Sigmoid colon (tissue), 7 donors: Measurements from ENCODE around the gene CNTNAP5. TPM values are rescaled to one million over a fixed set of nuclear protein-coding genes. Genes with fewer than 3 reads are reported as not detected.

Source experiments
- DNase-seq: peaks from one replicate; pipeline ENCODE4 v3.0.0-alpha.2; 2019
- H3K27ac ChIP-seq, 4 donors: fragments of 200-600 bp; sonication (generic); one replicate each; pipeline ENCODE4 v1.5.1; 2016 to 2019; ENCODE audit warnings: mild to moderate bottlenecking in 1 of 4
- H3K27me3 ChIP-seq, 3 donors: fragments of 200-600 bp; sonication (generic); one replicate each; pipeline ENCODE4 v1.5.1; 2019; ENCODE audit warnings: mild to moderate bottlenecking in 1 of 3
- H3K36me3 ChIP-seq, 4 donors: fragments of 200-600 bp; sonication (generic); one replicate each; pipeline ENCODE4 v1.5.1; 2016 to 2019
- H3K4me1 ChIP-seq, 4 donors: fragments of 200-600 bp; sonication (generic); one replicate each; pipeline ENCODE4 v1.5.1; 2017 to 2019
- H3K4me3 ChIP-seq, 4 donors: fragments of 200-600 bp; sonication (generic); one replicate each; pipeline ENCODE4 v1.5.1; 2017 to 2019; ENCODE audit warnings: mild to moderate bottlenecking in 2 of 4, moderate library complexity in 1 of 4
- H3K9me3 ChIP-seq, 4 donors: fragments of 200-600 bp in 3 of 4; sonication (generic) in 3 of 4; one replicate each; pipeline versions ENCODE4 v1.5.1 to v1.6.1; 2013 to 2019
- CTCF ChIP-seq, 4 experiments: fragments of 450-650 bp in 3 of 4; fragments of 200-600 bp in 1 of 4; IDR thresholded peaks; one replicate each; pipeline ENCODE4 v1.5.1; 2016 to 2019; ENCODE audit warnings: antibody characterized with exemption in 4 of 4, mild to moderate bottlenecking in 3 of 4, moderate library complexity in 2 of 4
- EP300 ChIP-seq, 4 donors: sonication (generic); formaldehyde crosslinking; IDR thresholded peaks; one replicate each; pipeline ENCODE4 v1.6.1; 2017; ENCODE audit warnings: antibody characterized with exemption in 4 of 4
- POLR2A ChIP-seq, 2 donors: fragments of 450-650 bp; IDR thresholded peaks; one replicate each; pipeline ENCODE4 v1.6.1; 2016; ENCODE audit warnings: antibody characterized with exemption in 2 of 2, mild to moderate bottlenecking in 2 of 2, moderate library complexity in 2 of 2
- POLR2AphosphoS5 ChIP-seq, 4 donors: sonication (generic); formaldehyde crosslinking; IDR thresholded peaks; one replicate each; pipeline ENCODE4 v1.6.1; 2017; ENCODE audit warnings: antibody characterized with exemption in 4 of 4
- WGBS, 2 donors: extraction: QIAGEN DNeasy Blood & Tissue Kit; methylation state at CpG; one replicate each; pipeline ENCODE4 v1.1.7; 2013; 5-methylcytosine and 5-hydroxymethylcytosine counted together
- intact Hi-C: fragments of 100-400 bp; cut with DNase I; formaldehyde crosslinking; loops from one replicate; pipeline ENCODE4 v1.15.1; 2023
- polyA plus RNA-seq, 3 donors: library from polyadenylated mRNA; stranded (reverse); fragments of 200-250 nt; gene quantifications; one replicate each; pipeline ENCODE4 v1.2.3, GENCODE V29; 2013
- total RNA-seq, 4 donors: library from RNA; depleted of rRNA; stranded (reverse); fragments of >200 nt; gene quantifications; one replicate each; pipeline ENCODE4 v1.1.0, GENCODE V29; 2016
- donor health status: healthy with polysubstance abuse.
- donor health status: Bipolar disorder and iron deficiency.
- donor health status: healthy.

Gene CNTNAP5
- total and polyA plus RNA-seq, 7 donors: 0.74 to 4.5 (median 1.5) TPM; not detected in 2

GRCh38 chr2:124091721-124092120 lies 66.6 kb downstream of the CNTNAP5 start:
- H3K4me3 ChIP-seq: no peak overlapping the region
- DNase-seq: no peak
- H3K9me3 ChIP-seq: no peaks in the 10 kb centered on the region
- TF ChIP-seq EP300 (IDR thresholded peaks at IDR 0.05) (no peak), POLR2AphosphoS5 (IDR thresholded peaks at IDR 0.05) (no peak), POLR2A (IDR thresholded peaks at IDR 0.05) (no peak), CTCF (IDR thresholded peaks at IDR 0.05) (no peak)
- H3K27me3 ChIP-seq: no peaks in the 10 kb centered on the region
- H3K4me1 ChIP-seq: no peaks in the 10 kb centered on the region
- no peak overlapping the region for H3K27ac ChIP-seq
- 72 to 79% methylated on average over 5 of the region's 5 CpGs for WGBS, 2 donors
- intact Hi-C loops: no loop called here
- H3K36me3 ChIP-seq: no peaks in the 10 kb centered on the region

- TF ChIP-seq POLR2AphosphoS5 (IDR thresholded peaks at IDR 0.05) (no peak), EP300 (IDR thresholded peaks at IDR 0.05) (no peak), POLR2A (IDR thresholded peaks at IDR 0.05) (no peak), CTCF (IDR thresholded peaks at IDR 0.05) (no peak)
- Histone ChIP-seq H3K27me3 (no peaks in the 10 kb centered on the region), H3K36me3 (no peaks in the 10 kb centered on the region), H3K4me1 (no peaks in the 10 kb centered on the region), H3K27ac (no peak overlapping the region), H3K9me3 (no peaks in the 10 kb centered on the region), H3K4me3 (no peak overlapping the region)
- no peak for DNase-seq
- intact Hi-C loops: no loop called here
- WGBS, 2 donors: 21 to 67% methylated on average over 2 of the region's 2 CpGs
These were observed 67.6 kb downstream of the CNTNAP5 start for GRCh38 chr2:124092651-124093050.

GRCh38 chr2:124104914-124105313 lies 79.8 kb downstream of the CNTNAP5 start:
- H3K4me3 ChIP-seq: no peak overlapping the region
- no peaks in the 10 kb centered on the region for H3K36me3 ChIP-seq
- no peaks in the 10 kb centered on the region for H3K4me1 ChIP-seq
- TF ChIP-seq EP300 (IDR thresholded peaks at IDR 0.05) (no peak), POLR2A (IDR thresholded peaks at IDR 0.05) (no peak), POLR2AphosphoS5 (IDR thresholded peaks at IDR 0.05) (no peak), CTCF (IDR thresholded peaks at IDR 0.05) (no peak)
- intact Hi-C loops: no loop called here
- H3K27me3 ChIP-seq: no peaks in the 10 kb centered on the region
- H3K9me3 ChIP-seq: no peaks in the 10 kb centered on the region
- no peak for DNase-seq
- WGBS, 2 donors: 73 to 84% methylated on average over 1 of the region's 1 CpG
- H3K27ac ChIP-seq: no peak overlapping the region

- TF ChIP-seq CTCF (IDR thresholded peaks at IDR 0.05): no peak
- TF ChIP-seq POLR2AphosphoS5 (IDR thresholded peaks at IDR 0.05): no peak
- no peak for TF ChIP-seq EP300 (IDR thresholded peaks at IDR 0.05)
- TF ChIP-seq POLR2A (IDR thresholded peaks at IDR 0.05): no peak
- Histone ChIP-seq H3K27ac (no peak overlapping the region), H3K36me3 (no peaks in the 10 kb centered on the region), H3K4me1 (no peaks in the 10 kb centered on the region), H3K4me3 (no peak overlapping the region), H3K9me3 (no peaks in the 10 kb centered on the region), H3K27me3 (no peaks in the 10 kb centered on the region)
- DNase-seq: no peak
- intact Hi-C loops: no loop called here
These were observed 87.1 kb downstream of the CNTNAP5 start for GRCh38 chr2:124112206-124112605.

GRCh38 chr2:124112966-124113365 lies 87.9 kb downstream of the CNTNAP5 start:
- Histone ChIP-seq H3K4me3 (no peak overlapping the region), H3K27me3 (no peaks in the 10 kb centered on the region), H3K4me1 (no peaks in the 10 kb centered on the region), H3K9me3 (no peaks in the 10 kb centered on the region), H3K27ac (no peak overlapping the region), H3K36me3 (no peaks in the 10 kb centered on the region)
- no peak for DNase-seq
- TF ChIP-seq POLR2A (IDR thresholded peaks at IDR 0.05) (no peak), EP300 (IDR thresholded peaks at IDR 0.05) (no peak), CTCF (IDR thresholded peaks at IDR 0.05) (no peak), POLR2AphosphoS5 (IDR thresholded peaks at IDR 0.05) (no peak)
- intact Hi-C loops: no loop called here
- 44 to 61% methylated on average over 2 of the region's 2 CpGs for WGBS, 2 donors
